HG03442 (cell line): ENCODE measurements around the gene LY6G5C.

Source experiments
- ATAC-seq: cut with Tn5 transposase; IDR thresholded peaks from one replicate; pipeline ENCODE4 v1.9.1; 2021; ENCODE audit warnings: mild to moderate bottlenecking, moderate library complexity; ENCODE audit not compliant: unreplicated experiment

Gene LY6G5C

DNA sequence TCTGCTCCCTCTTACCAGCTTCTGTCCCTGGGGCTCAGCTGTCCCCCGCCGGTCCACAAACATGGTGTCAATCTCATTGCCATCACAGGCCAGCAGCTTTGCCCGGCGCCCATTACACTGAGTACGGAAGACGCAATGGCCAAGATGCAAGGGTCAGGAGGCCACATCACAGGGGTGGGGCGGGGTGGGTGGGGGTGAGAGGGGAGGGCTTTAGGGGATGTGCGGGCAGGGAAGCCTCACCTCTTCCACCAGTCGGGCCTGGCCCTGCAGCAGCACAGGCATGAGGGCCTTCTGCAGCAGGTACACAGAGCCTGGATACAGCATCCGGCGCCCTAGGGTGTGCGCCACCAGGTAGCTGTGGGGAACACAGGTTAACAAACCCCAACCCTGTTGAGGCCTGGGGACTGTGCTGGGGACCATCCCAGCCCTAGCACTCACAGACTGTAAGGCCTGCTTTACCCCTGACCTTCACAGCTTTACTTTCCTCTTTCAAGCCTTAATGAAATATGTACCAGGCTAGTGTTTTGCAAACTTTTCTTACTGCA, 10.8 kb upstream of the LY6G5C start:
- no peak for ATAC-seq

DNA sequence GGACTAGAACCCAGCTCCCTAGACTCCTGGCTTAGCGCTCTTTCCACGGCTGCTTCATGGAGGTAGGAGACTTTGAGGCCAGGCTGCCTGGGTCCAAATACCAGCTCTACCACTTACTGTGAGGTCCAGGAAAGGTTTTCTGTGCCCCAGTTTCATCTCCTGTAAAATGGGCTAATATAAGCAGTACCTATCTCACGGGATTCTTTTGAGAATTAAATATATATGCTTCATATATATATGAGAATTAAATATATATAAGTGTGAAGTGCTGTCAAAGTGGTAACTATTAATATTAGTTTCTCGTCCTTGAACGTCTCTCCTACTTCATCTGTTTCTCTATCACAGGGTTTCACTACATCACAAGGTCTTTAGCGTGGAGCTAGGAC, 10.2 kb upstream of the LY6G5C start:
- no peak for ATAC-seq

DNA sequence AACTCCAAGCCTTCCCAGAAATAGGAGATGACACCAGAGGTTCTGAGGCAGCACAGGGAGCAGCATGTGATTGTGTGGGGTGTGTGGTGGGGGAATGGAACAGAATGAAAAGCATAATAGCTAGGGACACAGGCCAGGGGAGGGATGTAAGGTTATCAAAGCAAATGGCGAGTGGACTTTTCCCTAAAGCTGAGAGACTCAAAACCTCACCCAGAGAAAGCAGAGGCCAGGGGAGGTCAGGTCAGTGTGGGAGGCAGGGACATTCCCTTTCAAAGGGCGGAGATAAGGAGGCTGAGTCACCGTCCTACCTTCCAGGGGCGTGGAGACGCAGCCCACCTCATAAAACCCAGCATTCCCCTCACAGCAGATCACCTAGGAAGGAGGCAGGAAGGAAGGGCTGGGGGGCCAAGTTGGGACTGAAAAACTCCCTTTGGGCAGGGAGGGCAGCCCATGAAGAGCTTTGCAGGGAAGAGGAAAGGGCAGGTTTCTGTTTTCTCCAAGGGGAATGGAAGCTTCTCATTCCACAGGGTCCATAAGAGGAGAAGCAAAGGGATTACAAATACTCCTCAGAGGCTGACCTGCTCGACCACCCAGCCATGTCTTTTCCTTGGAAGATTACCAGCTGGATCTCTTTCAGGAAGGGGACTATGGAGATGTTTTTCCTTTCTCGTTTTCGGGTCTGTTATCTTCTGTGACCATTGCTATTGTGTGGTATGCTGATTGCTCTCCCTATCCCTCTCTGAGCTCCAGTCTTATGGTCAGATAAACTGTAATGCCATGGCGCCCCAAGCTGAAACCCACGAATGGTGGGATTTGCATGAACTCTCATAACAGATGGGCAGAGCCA, 9.6 kb upstream of the LY6G5C start:
- no peak for ATAC-seq

DNA sequence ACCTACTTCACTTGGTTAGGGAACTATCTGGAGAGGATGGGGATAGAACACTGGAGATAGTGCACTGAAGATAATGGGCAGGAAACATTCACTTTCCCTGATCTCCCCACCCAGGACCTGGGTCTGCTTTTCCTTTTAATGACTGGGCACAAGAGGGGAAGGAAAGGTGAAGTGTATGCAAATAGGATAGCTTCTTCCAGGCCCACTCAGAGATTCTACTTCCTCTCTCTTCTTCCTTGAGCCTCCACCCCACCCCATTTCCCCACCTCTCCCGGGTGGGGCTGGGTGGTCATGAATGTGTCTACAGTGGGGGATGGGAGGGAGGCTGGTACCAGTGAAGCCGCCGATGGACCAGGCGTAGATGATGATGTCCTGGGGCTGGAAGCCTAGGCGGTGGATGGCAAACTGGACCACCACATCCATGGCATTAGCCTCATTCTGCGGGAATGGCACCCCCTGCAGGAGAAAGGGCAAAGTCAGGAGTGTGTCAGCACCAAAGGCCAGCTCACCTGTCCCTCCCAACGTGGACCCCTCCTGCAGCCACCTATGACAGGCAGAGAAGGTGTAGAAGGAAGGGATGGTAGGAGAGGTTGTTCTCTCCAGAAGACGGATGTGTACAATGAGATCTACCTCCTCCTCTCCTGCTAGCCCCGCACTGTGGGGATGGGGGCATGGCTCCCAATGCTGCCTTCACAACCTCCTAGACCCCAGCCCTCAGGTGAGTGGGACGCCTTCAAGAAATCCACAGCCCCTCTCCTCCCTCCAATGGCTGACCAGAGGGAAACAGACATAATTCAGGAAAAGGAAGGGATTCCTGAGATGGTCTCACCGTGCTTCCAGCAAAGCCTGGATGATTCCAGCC, 8.6 kb upstream of the LY6G5C start:
- ATAC-seq, result no peak

DNA sequence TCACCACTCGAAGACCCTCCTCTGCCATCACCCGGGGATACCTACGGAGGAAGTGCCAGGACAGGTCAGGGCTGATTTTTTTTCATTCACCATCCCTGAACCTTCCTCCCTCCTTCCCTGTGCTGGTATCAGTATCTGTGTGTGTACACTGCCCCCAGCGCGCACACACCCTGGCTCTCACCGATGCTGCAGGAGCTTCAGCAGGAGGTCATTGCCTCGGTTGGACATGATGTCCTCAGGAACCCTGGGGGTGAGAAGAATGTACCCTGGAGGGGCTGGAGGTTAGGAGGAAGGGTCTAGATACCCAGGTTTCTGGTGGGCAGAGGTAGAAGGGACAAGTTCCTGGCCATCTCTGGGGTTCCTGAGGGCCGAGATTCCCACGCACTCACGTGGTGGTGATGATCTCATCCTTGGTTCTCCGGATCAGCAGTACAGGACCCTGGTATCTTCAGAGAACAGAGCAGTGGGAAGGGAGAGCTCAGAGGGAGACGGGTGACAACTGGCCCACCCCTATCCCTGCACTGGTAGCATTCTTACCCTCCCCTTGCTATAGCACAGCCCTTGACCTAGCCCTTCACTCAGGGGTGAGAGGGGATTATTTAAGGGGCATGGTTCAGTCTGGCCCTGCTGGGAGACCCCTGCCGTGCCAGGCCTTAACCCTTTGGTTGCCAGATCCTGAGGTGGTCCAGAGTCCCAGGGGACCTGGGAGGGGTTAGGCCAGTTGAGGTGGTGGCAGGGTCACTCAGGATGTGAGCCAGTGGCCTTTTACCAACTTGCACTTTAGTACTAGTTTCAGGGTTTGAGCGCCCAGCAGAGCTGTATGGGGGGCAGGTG, 7.2 kb upstream of the LY6G5C start:
- no peak for ATAC-seq

DNA sequence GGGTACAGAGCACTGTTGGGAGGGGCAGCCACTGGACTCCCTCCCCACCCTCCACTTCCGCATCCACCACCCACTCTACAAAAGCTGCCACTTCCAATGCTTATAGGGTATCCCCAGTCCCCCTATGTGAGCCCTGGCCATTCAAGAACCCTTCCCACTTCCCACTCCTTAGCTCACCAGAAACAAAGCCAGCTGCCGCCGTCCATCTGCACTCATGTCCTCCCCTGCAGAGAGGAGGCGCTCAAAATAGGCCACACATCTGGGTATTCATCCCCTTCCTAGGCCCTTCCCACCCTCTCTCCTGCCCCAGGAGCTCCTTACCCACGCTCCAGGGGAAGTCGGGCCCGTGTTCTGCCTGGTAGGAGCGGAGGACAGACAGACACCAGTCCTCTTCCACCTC, 6.5 kb upstream of the LY6G5C start:
- ATAC-seq, result no peak

DNA sequence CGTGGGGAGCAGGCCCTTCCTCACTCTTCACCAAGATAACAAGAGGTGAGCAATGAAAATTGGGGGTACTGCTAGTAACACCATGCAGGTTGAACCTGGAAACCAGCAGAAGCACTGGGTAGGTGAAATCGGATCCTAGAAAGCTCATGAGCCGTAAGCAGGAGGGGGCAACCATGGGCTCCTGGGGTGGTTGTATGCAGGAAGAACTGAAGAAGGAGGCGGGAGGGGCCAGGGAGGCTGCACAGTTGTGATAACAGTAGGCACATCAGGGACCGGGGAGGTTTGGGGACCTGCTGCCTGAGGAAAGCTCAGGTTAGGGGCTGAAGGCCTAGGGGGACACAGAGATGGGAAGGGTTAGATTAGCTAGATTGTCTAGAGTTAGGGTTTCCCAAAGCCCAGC, 5.6 kb upstream of the LY6G5C start:
- no peak for ATAC-seq

DNA sequence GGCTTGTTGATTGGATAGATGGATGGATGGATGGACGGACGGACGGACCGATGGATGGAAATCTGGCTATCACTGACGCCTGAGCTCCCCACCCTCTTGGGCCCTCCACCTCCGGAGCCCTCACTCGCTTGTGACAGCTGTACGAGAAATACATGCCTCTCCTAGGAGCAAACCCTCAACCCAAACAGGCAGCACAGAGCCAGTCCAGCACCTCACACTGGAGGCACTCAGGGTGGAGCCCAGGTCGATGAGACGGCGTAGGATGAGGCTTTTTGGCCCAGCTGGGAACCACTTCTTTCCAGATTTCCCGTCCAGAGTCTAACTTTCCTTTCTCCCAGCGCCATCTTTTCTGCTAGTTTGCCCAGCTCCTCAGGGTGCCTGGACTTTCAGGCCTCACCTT, 2.7 kb upstream of the LY6G5C start:
- ATAC-seq, result no peak

DNA sequence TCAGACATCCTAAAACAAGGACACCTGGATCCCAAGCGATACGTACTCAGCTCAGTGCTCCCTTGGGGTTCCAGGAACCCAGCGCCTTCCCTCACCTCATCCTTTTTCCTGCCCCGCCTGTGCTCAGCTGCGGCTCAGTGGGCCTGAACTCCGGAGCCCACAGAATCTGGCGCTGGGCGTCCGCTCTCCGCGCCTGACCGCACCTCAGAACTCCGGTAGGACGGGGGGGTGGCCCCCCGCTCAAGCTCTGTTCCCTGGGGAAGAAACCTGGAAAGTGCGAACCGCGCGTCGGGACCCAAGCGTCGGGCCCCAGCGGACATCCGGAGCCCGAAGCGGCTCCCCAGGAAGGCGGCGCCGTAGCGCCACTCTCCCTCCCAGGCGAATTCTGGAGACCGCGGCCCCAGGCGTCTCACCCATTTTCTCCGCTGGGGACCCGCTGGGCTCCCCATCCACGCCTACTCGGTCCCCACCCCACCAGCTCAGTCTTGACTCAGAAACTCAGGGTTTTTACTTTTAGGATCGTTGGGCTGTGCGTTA, 336 bp upstream of the LY6G5C start:
- no peak for ATAC-seq

DNA sequence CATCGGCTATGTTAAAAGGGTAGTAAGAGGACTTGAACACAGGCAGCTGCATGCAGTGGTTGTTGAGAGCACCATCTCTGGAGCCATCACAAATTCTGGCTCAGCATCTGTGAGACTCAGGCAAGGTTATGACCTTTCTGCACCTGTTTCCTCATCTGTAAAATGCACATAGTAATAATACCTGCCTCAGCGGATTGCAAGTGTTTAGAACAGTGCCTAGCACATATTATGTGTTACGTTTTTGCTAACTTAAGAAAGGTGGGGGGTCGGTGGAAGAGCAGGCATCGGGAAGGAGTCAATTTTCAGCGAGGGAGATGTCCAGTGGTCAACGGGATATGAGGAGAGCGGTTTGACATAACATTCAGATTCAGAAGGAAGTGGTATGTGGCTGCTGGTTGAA, 2.9 kb downstream of the LY6G5C start:
- no peak for ATAC-seq

DNA sequence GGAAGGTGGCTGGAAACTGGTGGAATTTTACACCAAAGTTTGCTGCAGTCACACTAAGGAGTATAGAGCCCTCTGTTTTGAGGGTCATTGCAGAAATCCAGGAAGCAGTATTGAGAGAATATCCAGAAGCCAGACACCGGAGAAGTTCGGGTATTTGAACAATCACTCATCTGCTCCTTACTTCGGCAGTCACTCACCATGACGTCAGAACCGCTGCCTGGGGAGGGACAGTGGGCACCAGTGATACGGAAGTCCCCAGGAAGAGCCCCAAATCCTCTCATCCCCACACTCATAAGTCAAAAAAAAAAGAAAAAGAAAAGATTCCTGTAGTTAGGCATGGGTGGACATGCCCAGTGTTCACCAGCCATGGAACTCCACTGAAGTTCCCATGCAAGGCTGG, 4.0 kb downstream of the LY6G5C start:
- ATAC-seq, result no peak

DNA sequence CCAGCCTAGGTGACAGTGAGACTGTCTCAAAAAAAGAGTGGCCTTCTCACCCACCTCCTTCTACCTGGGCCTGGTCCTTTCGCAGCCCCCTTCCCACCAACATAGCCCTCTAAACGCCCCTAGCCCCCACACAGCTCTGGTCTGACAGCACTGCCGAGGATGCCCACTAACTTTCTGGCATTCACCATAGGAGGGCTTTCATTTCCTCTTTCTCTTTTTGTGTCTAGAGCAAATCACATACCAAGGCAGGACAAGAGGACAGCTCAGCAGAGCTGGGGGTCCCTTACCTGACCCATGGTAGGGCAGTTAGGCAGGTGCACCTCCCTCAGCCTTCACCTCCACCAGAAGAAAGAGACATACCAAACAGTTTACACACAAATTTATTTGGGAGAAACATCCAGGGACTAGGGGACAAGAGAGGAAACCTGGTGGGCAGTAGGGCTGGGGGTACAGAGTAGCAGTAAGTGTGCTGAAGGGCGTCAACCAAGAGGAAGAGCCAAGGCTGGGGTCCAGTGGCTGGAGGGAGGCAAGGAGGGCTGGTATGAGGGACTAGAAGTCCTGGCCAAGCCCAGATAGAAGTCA, 4.5 kb downstream of the LY6G5C start:
- ATAC-seq, result no peak

DNA sequence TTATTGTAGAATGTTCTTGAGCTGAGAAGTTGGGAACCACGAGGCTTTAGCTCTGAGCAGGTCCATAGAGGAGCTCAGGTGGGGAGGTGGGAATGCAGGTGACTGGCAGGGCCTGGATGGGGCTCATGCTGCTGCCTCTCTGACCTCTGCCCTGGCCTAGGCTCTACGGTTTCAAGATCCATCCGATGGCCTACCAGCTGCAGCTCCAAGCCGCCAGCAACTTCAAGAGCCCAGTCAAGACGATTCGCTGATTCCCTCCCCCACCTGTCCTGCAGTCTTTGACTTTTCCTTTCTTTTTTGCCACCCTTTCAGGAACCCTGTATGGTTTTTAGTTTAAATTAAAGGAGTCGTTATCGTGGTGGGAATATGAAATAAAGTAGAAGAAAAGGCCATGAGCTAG, 11.2 kb downstream of the LY6G5C start, which contains the start of gene LY6G5B:
LY6G5B (plus strand) TSS at position 301 of the 400 bp plus-strand sequence. CDS start 975 bp downstream, outside the sequence.
- no peak for ATAC-seq

DNA sequence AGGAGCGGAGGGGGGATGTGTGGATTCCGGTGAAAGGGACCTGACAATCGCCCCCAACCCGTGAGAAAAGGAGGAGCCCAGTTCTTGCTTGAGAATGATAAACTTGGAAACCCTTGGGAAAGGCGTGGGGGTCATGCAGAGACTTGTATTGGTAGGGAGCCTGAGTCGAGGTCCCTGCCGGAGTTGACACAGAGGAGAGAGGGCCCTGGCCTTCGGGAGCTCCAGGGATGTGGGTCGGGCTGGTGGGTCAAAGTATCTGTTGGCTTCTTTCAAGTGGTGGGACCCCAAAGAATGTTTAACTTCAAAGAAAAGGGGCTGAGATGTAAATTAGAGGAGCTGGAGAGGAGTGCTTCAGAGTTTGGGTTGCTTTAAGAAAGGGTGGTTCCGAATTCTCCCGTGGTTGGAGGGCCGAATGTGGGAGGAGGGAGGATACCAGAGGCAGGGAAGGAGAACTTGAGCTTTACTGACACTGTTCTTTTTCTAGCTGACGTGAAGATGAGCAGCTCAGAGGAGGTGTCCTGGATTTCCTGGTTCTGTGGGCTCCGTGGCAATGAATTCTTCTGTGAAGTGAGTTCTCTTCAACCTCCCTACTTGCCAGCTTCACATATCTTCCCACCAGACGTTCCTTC, 14.4 kb downstream of the LY6G5C start:
- ATAC-seq, result no peak

DNA sequence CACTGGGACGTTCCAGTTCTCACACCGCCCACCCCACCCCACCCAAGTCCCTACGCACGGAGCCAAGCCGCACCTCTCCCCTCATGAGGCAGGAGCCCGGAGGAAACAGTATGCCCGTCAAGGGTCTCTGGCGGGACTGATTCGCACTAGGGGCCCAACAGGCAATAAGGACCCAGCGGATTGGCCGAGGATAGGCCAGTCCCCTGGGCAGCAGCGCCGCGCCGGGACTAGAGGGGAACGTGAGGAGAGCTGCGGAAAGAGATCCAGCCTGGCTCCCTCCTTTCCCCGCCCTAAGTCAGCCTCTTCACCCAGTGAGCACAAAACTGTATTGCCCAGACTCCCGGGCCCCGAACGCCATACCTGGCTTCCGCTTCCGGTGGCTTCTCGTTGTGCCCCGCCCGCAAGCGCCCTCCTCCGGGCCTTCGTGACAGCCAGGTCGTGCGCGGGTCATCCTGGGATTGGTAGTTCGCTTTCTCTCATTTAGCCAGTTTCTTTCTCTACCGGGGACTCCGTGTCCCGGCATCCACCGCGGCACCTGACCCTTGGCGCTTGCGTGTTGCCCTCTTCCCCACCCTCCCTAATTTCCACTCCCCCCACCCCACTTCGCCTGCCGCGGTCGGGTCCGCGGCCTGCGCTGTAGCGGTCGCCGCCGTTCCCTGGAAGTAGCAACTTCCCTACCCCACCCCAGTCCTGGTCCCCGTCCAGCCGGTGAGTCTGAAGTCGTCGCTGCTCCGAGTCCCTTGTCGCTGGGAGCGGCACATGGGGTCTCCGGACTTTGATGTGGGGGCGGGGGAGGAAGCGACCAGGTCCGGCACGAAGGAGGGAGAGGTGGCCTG, 15.1 kb downstream of the LY6G5C start, which contains the start of gene CSNK2B:
CSNK2B (plus strand) TSS at position 580 of the 836 bp plus-strand sequence. CDS start 752 bp downstream, outside the sequence.
- peak; percentile 83 for ATAC-seq

DNA sequence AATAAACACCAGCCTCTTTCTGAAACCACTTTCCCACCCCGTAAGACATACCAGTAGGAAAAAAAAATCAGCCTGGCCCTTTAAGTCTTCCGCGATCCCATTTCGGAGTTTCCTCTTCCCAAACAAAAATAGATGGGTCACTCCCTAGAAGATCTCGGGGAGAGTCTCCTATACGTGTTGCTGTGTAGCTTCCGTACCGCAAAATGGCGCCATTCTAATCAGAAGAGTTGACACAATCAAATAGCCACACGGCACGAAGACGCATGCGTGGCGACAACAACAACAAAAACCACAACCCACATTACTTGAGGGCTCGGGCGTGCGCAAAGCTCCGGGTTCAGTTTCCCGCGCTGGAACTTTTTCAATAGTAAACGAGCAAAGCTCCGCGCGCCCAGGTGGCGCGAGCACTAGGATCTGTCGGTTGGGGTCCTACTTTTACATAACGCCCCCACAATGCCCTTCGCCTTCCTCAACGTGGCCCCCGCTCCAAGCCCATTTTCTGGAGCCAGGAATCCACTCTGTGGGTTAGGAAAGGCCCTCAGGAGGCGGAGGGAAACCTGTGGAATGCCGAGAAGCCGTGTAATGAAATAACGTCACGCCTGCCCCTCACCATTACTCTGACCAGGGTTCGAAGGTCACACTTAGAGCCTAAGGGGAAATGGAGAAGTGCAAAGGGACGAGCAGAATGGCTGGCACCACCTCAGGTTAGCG, 15.9 kb downstream of the LY6G5C start, which contains the start of gene GPANK1:
GPANK1 (minus strand) TSS at position 208 of the 711 bp plus-strand sequence. CDS start 519 bp downstream, outside the sequence.
- ATAC-seq, result peak; percentile 27

DNA sequence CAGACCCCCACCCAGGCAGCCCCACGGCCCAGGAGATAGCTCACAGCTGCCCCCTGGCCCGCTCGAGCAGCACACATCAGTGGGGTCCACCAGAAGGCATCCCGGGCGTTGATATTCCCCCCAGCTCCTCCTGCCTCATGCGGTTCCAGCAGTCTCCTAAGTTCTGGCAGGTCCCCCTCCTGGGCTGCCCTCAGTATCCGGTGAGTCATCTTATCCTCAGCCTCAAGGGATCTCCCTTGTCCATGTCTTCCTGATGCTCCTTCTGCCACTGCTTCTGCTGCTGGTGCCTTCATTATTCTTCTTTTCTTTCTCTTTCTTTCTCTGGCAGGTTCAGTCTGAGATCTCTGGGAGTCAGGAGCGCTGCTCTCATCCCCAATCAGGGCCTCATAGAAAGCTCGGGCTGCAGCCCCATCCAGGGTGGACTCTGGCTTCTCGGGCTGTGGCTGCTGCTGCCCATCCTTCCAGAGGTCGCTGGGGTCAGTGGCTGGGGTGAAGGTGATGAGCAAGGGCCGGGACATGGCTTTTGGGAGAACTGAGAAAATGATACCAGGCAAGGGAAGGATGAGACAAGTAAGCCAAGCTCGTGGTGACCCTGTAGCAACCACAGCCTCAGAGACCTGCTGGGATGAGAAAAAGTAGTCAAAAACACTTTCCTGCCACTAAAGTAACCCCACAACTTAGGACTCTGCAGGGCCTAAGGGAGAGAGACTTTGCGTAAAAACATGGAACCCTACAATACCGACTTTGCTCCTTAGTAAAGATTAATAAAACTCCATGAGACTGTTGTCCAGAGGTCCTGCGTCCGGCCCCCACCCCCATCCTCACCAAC, 16.7 kb downstream of the LY6G5C start:
- ATAC-seq, result no peak
